ENCODE measurements around the gene DMBX1. TPM values are rescaled to one million over a fixed set of nuclear protein-coding genes. Genes with fewer than 3 reads are reported as not detected.

DMBX1 gene
- not detected for total RNA-seq

DNA sequence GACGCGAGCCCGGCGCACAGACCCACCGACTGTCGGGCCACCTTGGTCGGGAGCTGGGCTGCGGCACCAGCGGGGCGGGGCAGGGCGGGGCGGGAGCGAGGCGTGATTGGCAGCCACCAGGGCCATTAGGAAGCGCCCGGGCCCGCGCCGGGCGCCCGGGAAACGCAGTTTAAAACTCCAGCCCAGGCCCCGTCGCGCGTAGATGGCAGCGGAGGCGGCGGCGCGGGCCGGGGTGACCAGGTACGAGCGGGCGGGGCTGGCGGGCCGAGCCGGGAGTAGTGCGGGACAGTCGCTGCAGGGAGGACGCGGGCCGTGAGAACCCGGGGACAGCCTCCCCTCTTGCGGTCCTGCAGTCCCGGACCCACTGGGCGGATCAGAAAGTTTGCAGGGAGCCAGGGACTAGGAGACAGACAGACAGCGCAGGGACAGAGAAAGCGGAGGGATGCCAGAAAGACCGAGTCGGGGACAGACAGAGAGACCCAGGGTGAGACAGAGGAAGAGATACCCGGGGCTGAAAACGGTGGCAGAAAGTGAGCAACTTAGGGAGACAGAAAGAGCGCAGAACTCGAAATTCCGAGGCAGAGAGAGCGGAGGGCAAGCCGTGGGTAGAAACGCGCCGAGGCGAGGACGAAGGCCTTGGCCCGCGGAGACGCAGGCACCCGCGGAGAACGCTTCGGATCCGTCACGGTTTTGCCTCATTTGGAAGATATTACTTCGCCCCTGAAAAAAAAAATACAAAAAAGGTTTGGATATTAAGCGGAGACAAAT, at the start of gene DMBX1:
Gene DMBX1 (plus strand): TSS at position 199 of the 768 bp plus-strand sequence. CDS start 17,175 bp downstream, outside the sequence.
- DNase-seq (ENCODE audit: low spot score) (peak; percentile 49), ATAC-seq (peak; percentile 78)

DNA sequence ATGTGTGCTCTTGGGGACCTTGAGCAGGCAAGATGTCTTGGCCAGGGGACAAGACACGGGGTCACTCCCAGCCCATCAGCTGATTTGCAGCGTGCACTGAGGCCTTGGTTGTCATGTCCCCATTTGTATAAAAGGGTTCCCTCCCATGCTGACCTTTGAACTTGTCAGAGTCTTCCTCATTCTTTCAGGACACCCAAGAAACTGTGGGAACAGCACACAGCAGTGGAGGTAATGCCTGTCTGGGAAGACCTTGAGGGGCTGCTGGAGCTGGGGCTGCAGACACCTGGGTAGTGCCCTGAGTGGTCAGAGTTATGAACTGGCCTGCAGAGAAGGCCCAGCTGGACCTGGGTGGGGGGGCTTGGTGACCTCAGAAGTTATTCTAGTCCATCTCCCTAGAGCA, 49.2 kb upstream of the DMBX1 start:
- DNase-seq (ENCODE audit: low spot score) (no peak), ATAC-seq (no peak)

DNA sequence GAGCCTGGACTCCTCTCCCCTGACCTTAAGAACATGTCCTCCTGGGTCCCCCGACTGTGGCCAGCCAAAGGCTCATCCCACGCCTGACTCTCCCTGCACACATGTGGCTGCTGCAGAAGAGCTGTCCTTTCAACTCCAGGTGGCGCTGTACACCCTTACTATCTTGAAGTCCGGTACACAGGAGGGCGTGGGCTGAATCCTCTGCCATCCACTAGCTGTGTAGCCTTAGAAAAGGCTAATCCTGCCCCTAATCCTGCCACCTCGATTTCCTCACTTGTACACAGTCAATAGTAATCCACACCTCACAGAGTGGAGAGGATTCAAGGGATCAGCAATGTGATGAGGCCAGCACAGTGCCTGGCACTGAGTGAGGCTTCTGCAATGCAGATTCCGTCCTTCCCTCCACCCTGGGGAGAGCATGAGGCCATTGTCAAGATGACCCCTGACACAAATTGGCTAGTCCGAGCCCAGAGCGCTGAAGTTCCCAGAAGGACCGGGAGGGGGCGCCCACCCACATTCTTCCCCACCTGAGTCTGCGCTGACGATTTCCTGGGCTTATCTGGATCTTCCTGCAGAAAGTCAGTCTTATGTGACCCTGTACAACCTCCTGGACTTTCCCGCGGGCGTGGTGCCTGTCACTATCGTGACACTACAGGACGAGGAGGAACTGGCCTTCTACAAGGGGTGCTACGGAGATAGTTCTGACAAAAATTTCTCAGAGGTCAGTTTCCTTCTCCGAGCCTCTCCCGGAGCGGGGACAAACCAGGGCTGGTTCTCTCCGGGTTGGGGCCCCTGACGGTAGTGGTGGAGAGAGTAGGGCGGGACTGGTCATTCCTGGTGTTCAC, 47.1 kb upstream of the DMBX1 start:
- ATAC-seq, result peak; percentile 87
- DNase-seq (ENCODE audit: low spot score), result peak; percentile 71

DNA sequence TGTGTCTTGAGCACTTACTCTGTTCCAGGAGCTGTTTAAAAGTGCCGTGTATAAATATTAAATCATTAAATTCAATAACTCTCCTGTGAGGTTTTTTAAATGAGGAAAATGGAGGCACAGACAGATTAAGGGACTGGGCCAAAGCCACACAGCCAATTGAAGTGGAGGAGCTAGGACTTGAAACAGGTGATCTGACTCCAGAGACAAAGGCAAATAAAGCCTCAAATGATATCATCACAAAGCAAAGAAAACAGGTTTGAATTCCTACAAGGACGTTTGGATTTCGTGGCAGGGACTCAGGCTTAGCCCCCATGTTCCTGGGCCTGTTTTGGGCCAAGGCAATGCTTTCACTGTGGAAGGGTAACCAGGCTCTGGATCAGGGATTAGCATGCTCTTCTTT, 45.2 kb upstream of the DMBX1 start:
- DNase-seq (ENCODE audit: low spot score) (no peak), ATAC-seq (no peak)

DNA sequence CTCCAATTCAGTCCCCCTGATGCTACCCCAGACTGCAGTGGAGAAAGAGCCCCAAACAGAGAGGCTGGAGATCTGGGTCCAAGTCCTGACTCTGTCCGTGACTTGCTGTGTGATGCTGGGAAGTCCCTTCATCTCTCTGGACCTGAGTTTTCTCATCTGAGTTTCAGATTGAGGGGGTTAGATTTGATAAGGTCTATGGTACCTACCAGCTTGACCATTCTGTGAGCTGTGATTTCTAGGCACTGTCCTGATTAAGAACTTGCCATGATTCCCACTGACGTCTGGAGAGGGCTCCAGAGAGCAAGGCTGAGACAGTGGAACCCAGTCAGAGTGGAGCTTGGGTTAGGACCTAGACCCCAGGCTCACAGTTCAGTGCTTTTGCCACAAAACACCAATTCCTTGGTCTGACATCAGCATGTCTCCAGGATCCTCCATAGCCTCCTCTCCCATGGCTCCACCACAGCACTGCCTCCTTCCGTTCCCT, 43.8 kb upstream of the DMBX1 start:
- ATAC-seq (no peak), DNase-seq (ENCODE audit: low spot score) (no peak)

DNA sequence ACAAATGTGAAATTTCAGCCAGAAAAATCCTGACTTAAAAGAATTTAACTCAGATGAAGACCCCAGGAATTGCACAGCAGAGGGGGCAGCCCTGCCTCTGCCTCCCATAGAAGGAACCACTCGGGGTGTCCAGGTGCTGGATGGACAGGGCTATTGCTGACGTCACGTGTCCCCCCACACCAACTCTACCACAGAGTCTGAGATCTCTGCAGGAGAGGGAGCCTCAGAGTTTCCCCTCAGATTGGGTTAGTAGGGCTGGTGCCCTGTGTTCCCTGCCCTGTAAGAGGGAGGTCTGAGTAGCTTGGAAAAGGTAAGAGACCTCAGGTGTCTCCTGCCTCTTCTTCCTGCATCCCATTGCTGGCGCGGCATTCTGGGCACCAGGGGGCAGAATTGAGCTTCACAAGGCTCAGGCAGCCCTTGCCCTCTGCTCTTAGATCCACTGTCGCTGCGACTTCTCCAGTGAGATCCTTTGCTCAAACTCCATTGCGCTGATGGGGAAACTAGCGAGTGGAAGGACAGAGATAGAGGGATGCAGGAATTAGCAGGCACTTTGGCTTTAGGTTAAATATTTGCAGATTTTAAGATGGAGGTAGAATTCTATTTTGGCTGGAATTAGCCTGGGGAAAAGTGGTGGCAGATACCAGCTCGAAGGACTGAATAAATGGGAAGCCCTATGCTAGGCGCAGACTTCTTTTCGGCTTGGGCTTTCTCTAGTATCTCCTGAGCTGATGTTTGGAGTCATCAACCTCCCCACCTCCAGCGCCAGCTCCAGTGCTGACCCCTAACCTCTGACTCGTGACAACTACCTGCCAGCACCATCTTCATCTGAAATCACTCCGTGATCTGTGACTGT, 42.8 kb upstream of the DMBX1 start:
- ATAC-seq (peak; percentile 86), DNase-seq (ENCODE audit: low spot score) (peak; percentile 77)

DNA sequence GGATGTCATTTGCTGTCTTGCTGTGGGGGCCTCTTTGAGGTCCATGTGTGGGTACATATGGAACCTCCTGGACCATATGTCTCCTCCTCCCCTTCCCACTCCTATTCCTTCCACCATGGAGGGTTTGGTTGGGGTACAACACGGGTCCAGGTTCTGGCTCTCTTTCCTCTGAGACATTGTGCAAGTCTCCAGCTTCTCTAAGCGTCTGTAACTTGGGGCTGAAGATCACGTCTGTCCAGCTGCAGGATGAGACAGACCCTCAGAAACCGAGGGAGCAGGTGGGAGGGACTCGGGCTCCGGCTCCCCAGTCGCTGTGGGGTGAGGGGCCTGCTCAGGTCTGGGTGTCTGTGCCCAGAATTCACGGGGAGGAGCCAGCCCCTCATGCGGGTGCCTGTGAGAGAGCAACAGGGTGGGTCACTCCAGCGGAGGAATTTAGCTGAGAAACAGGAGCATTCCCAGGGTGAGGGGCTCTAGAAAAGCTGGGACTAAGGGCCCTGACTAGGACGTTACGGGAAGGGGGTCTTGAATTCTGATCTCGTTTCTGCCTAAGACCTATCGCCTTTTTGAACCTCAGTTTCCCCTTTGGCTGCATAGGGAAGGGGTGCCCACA, 42.0 kb upstream of the DMBX1 start:
- ATAC-seq (no peak), DNase-seq (ENCODE audit: low spot score) (no peak)

DNA sequence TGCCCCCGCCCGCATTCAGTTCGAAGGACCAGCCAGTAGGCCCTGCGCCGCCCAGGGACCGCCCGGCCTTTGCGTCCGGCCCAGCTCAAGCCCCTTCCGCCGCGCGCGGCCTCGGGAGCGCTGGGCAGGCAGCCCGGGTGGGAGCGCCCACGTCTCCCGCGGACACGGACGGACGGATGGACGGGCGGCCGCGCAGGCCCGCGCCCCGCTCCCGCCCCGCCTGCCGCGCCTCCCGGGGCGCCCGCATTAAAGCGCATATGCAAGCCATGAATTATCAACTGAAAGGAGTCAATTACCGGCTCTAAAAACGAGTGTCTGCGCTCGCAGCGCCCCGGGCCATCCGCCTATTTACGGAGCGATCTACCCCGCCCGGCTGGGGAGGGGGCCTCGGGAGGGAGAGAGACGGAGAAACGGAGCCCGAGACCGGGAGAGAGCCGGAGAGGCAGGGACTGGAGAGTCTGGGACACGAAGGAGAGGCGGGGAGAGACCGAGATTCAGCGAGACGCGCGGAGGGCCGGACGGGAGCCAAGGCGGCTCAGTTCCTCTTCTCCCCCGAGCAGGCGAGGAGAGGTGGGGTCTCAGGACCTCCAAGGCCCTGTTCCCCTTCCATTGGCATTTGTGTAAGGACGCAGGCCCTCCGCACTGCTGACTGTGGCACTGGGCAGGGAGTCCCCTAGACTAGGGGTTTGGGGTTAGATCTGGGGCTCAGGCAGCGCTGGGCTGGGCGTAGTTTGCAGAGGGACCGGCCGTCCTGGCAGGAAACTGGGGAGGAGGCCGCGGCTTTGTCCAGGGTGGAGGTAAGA, 41.3 kb upstream of the DMBX1 start:
- ATAC-seq (no peak), DNase-seq (ENCODE audit: low spot score) (no peak)

DNA sequence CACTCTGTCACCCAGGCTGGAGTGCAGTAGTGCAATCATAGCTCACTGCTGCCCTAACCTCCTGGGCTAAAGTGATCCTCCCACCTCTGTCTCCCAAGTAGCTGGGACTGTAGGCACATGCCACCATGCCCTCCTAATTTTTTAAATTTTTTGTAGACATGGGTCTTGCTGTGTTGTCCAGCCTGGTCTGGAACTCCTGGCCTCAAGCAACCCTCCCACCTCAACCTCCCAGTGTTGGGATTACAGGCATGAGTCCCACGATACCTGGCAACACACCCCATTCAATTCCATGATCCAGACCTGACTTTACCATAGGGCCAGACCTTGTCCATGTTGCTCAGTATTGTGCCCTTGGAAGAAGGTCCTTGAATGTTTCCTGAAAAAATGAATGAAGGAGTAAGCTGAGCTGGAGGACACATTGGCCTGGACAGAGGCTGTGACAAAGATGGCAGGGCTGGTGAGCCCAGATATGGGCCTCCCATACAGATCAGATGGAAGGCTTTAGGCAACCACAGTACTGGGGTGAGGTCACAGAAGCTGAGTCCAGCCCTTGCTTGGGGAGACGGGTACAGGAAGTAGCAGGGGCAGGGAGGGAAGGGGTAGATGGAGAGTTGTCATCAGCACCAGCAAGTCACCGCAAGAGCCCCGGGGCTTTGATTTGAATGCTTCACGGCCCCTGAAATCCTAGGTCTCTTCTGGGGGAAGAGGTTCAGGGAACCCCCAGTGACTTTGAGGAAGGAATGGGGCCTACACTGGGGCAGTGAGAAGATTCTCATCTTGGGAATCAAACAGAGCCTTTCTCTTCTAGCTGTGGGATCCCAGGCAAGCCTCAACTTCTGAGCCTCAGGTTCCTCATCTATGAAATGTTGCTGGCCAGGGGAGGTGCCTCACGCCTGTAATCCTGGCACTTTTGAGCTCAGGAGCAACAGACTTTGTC, 40.1 kb upstream of the DMBX1 start:
- DNase-seq (ENCODE audit: low spot score) (no peak), ATAC-seq (no peak)

DNA sequence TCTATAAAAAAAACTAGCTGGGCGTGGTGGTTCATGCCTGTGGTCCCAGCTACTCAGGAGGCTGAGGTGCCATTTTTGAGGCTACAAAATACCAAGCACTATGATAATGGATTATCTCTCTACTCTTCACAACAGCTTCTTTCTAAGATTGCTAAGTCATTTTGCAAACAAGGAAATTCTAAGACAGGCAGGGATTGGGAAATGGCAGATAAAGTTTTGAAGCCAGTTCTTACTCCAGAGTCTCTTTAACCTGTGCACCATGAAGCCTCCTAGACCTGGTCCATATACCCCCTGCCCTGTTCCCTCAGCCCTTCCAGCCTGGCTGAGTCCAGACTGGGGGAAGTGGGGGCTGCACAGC, 39.5 kb upstream of the DMBX1 start:
- no peak for ATAC-seq
- no peak for DNase-seq (ENCODE audit: low spot score)

DNA sequence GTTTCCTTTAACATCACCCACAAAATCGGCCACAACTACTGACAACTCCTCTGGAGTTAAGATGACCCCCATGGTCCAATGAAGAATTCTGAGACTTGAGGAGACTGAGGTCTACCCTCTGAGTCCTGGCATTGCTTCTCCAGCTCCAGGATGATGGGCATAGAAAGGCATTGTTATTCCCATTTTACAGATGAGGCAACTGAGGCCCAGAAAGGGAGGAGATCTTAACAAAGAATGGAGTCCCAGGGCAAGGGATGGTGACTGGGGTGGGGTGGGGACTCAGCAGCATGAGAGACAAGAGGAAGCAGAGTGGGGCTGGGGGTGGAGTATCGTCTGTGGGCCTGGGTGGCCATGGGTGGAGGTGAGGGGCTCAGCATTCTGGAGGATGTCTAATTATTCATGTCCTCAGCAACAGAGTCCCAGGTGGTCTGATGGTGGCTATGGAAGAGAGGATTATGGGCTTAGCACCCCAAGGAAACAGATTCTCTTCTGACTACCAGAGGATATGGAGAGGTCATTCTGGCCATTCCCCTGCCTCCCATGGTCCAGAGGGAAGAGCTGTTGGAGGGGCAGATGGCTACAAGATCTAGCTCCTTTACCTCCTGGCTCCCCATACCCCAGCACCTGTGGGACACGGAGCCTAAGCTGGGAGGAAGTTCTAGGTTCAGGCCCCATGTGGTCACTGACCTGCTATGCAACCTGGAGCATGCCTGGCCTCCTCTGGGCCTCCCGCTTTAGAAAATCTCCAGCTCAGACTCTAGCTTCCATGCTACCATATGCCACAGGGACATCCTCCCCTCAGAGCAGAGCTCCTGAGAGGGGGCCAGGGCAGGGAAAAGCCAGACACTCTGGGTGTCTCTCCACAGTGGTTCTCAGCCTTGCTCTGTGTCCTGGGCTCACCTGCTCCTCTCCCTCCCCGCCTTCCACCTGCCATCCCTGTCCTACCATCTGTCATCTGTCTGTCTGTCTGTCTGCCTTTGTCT, 37.4 kb upstream of the DMBX1 start:
- no peak for DNase-seq (ENCODE audit: low spot score)
- no peak for ATAC-seq

DNA sequence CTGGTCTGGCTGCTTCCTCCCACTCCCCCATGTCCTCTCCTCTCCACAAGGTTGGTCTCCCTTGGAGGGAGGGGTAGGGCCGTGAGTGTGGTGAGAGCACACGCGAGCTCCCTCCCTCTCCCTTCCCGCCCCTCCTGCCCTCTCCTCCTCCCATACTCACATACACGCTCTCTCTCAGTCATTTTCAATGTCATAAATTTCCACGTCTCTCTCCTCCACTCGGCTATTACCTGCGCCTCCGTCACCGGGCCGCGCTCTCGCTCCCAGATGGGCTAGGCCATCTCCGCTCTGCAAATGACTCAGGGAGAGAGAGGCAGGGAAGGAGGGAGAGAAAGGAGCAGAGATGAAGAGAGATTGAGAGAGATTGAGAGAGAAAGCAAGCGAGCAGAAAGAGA, 36.7 kb upstream of the DMBX1 start:
- DNase-seq (ENCODE audit: low spot score), result no peak
- ATAC-seq, result no peak

DNA sequence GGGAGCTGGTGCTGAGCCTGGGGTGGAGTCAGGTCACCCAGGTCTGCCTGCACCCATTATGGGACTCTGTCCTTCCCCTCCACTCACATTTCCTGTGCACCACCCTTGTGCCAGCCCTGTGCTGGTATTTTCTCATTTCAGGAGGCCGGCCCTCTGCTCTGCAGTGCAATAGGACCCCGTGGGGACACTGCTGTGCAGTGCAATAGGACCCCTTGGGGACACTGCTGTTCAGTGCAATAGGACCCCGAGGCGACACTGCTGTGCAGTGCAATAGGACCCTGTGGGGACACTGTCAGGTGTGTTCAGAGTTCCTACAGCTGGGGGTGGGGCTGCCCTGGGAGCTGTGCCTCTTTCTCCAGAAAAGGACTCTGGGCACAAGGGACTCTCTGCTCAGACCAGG, 36.2 kb upstream of the DMBX1 start:
- no peak for ATAC-seq

DNA sequence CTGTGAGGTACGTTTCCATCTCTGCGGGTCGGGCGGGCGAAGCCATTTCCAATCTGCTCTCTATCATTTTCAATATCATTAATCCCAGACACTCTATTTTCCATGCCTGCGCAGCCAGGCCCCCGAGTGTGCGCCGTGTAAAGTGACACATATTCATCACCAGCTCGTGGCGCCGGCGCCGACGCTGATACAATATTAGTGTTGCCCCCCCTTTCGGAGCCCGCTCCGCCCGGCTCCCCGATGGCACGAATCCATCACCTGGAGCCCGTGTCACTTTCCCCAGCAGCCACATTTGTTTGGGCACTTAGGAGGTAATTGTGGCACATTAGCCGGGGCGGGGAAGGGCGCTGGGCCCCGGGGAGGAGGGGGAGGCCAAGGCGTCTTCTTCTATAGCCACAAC, 33.7 kb upstream of the DMBX1 start:
- DNase-seq (ENCODE audit: low spot score) (no peak), ATAC-seq (no peak)

More for the DNA sequence above, 36.2 kb upstream of the DMBX1 start:
- no peak for DNase-seq (ENCODE audit: low spot score)

DNA sequence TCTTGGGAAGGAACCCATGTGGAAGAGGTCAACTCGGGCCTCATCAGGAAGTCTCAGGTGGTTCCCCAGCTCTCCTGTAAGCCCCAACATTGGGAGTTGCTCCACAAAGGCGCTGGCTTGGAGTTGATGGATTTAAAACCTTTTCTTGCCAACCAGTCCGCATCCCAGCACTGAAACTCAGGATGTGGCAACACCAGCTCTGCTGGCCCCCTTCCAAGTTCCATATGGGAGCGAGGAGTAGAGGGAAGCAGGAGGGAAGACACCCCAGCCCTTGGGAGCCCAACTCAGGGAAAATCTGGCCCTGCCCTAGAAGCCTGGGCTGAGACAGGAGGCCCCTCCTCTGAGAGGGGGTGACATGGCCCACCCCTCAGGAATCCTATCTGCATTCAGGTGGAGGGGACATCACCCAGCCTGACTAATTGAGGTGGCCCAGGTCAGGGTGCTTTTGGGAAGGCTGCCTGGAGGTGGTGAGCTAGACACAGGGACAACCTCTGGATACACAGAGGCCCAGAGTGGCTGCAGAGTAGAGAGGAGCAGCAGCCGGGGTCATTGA, 33.1 kb upstream of the DMBX1 start:
- DNase-seq (ENCODE audit: low spot score) (no peak), ATAC-seq (no peak)

DNA sequence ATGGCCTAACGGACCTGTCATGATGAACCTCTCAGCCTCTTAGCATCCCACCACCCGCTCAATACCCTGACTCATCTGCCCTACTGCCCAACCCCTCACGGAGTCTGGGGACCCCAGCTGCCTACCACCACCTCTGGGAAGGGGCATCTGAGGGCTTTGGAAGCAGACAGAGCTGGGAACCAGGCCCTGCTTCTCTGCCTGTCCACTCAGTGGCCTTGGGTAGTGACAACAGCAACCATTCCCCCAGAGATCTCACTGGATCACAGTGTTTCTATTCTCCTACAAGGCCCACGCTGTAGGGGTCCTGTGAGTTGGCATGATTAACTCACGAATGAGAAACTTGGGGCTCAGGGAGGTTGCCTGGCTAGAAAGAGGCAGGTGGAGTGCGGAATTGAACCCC, 32.5 kb upstream of the DMBX1 start:
- DNase-seq (ENCODE audit: low spot score), result no peak

DNA sequence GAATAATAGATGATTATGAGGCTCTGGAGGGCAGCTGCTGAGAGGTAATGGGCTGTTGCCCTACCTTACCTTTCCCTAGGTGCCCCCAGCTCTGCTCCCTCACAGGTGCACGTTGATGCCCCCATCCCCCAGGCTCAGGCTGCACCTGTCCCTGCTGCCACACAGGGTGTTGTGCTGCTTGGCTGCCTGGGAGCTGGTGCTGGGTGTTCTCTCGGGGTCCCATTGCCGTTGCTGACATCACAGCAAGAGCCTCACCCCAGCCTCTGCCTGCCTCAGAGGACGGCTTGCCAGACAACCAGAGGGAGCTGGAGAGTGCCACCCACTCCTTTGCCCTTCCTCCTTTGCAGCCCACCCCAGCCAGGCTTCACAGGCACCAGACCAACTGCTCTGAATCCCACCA, 31.4 kb upstream of the DMBX1 start:
- DNase-seq (ENCODE audit: low spot score) (no peak), ATAC-seq (no peak)

More for the DNA sequence above, 32.5 kb upstream of the DMBX1 start:
- no peak for ATAC-seq

Data from left lobe of liver (tissue), 2 donors.